HG02642 (cell line): ENCODE measurements around the gene TNMD.
"Not testable (repeated sequence)": the region's sequence is repeated elsewhere in the genome, so short reads cannot be mapped to it uniquely, and the experiment has no call there.

Experiments used
- ATAC-seq: cut with Tn5 transposase; IDR thresholded peaks from one replicate; pipeline ENCODE4 v1.9.1; 2021; ENCODE audit warnings: mild to moderate bottlenecking; ENCODE audit not compliant: unreplicated experiment, poor library complexity

The TNMD gene

GRCh38 chrX:100584611-100585010, at the start of gene TNMD:
TNMD (plus strand) TSS chrX:100584936; CDS start chrX:100585019, 83 bp downstream.
- no peak for ATAC-seq

- not testable (repeated sequence) for ATAC-seq
These were observed 19.2 kb upstream of the TNMD start for GRCh38 chrX:100565534-100565933.

- no peak for ATAC-seq
These were observed 2.0 kb downstream of the TNMD start for GRCh38 chrX:100586747-100587146.

- no peak for ATAC-seq
These were observed 3.1 kb downstream of the TNMD start for GRCh38 chrX:100587861-100588260.

- ATAC-seq: no peak
These were observed 6.7 kb downstream of the TNMD start for GRCh38 chrX:100591256-100592051.

- no peak for ATAC-seq
These were observed 8.4 kb downstream of the TNMD start for GRCh38 chrX:100593126-100593525.

- no peak for ATAC-seq
These were observed 8.8 kb downstream of the TNMD start for GRCh38 chrX:100593581-100593980.

GRCh38 chrX:100596601-100597000, 11.9 kb downstream of the TNMD start:
- ATAC-seq: no peak

GRCh38 chrX:100599456-100599855, 14.7 kb downstream of the TNMD start:
- no peak for ATAC-seq

- no peak for ATAC-seq
These were observed 15.6 kb downstream of the TNMD start for GRCh38 chrX:100600340-100600739.

- no peak for ATAC-seq
These were observed 16.0 kb downstream of the TNMD start for GRCh38 chrX:100600758-100601157.

- no peak for ATAC-seq
These were observed 22.0 kb downstream of the TNMD start for GRCh38 chrX:100606753-100607152.

- no peak for ATAC-seq
These were observed 24.9 kb downstream of the TNMD start for GRCh38 chrX:100609591-100609990.

GRCh38 chrX:100611951-100612350, 27.2 kb downstream of the TNMD start:
- no peak for ATAC-seq

GRCh38 chrX:100615005-100615404, 30.3 kb downstream of the TNMD start:
- ATAC-seq: peak; percentile 99

GRCh38 chrX:100623001-100623400, 38.3 kb downstream of the TNMD start:
- ATAC-seq: no peak

GRCh38 chrX:100625985-100626491, 41.3 kb downstream of the TNMD start:
- ATAC-seq: peak; percentile 95

- no peak for ATAC-seq
These were observed 50.3 kb downstream of the TNMD start for GRCh38 chrX:100635040-100635439.

GRCh38 chrX:100635989-100636320, 51.2 kb downstream of the TNMD start:
- ATAC-seq: no peak

GRCh38 chrX:100636321-100636991, 51.7 kb downstream of the TNMD start, which contains the start of gene TSPAN6:
TSPAN6 (minus strand) TSS chrX:100636806; CDS start chrX:100636694, 112 bp downstream.
- peak; percentile 81 for ATAC-seq

GRCh38 chrX:100642290-100642689, 57.6 kb downstream of the TNMD start:
- no peak for ATAC-seq
